GM21786 (cell line): ENCODE data around the gene WDR20.
"Not testable (repeated sequence)": the region's sequence is repeated elsewhere in the genome, so short reads cannot be mapped to it uniquely, and the experiment has no call there.

Experiments used
- ATAC-seq: cut with Tn5 transposase; IDR thresholded peaks from one replicate; pipeline ENCODE4 v1.9.1; 2021; ENCODE audit not compliant: unreplicated experiment

WDR20 gene

DNA sequence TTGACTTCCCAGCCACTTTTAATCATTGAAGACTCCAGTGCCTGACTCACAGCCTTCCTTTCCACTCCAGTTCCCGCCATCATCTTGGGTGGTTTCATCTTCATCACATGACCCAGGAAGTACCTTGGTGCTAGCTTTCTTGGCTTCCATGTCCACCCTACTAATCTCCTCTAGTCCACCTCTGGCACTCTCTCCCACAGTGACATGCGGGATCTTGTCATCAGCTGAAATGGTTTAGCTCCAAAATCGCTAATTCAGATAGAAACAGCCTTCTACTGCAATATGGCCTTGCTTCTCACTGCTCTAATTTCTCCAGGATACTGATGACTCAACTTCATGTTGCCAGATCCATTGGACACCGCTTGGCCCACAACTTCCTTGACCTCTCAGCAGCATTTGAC, 24.5 kb downstream of the WDR20 start:
- no peak for ATAC-seq

DNA sequence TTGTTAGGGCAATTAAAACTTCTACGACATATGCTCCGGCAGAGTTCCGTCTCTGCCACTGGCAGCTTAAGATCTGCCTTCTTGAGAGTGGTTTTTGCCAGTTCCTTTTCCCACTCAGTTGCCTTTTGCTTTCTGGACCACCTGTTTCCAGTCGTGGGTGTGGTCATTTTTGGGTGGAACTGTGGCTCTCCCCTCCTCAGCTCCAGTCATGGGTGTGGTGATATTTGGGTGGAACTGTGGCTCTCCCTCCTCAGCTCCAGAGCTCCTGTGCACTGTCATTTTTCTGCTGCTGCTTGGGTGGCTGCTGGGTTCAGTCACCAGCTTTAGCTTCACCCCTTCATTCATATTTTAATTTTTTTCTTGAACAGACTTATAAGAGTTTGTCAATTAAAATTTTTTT, 25.3 kb downstream of the WDR20 start:
- ATAC-seq: no peak

GRCh38 chr14:102170061-102170460, 30.4 kb downstream of the WDR20 start:
- no peak for ATAC-seq

DNA sequence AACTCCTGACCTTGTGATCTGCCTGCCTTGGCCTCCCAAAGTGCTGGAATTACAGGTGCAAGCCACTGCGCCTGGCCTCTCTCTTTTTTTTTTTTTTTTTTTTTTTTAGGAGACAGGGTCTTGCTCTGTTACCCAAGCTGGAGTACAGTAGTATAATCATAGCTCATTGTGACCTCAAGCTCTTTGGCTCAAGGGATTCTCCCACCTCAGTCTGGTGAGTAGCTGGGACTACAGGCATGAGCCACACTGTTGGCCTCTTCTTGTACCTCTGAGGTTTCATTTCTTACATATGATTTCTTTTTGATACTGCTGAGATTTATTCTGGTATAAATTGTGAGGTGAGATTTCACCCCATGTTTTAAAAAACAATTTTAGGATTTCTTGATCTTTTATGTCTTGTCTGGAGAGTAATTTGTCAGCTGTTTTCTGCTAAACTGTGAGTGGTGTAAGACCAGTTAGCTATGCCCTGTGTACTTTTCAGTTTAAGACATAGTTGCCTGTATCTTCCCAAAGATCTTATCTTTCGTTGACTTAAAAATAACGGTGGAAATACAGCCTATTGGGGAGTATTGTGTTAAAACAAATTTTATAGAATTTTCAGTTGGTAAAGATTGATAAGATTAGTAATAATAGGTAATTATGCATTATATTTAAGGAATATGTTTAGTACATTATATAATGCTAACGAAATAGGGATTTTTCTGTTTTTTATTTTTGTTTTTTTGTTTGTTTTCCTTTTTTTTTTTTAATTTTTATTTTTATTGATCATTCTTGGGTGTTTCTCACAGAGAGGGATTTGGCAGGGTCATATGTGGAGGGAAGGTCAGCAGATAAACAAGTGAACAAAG, 31.7 kb downstream of the WDR20 start:
- no peak for ATAC-seq

- not testable (repeated sequence) for ATAC-seq
Observed at GRCh38 chr14:102172021-102172272, 32.2 kb downstream of the WDR20 start.

DNA sequence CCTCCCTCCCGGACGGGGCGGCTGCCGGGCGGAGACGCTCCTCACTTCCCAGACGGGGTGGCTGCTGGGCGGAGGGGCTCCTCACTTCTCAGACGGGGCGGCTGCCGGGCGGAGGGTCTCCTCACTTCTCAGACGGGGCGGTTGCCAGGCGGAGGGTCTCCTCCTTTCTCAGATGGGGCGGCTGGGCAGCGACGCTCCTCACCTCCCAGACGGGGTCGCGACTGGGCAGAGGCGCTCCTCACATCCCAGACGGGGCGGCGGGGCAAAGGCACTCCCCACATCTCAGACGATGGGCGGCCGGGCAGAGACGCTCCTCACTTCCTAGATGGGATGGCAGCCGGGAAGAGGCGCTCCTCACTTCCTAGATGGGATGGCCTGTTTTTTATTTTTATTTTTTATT, 33.0 kb downstream of the WDR20 start:
- not testable (repeated sequence) for ATAC-seq

DNA sequence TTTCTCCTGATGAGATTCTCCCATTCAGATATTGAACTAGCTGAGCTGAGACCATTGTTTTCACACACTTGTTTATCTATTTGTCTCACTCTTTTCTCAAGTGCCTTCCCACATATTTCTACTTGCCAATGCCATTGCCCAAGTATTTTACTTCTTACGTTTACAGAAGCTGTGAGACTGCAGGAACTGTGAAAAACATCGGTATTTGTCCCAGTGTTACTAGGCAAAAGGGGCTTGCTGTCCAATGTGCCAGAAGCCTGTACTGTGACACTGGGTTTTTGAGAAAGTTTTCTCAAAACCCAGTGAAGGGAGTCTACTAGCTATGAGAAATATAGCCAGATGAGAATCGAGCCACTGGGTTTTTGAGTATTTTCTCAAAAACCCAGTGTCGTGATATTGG, 37.5 kb downstream of the WDR20 start:
- no peak for ATAC-seq

DNA sequence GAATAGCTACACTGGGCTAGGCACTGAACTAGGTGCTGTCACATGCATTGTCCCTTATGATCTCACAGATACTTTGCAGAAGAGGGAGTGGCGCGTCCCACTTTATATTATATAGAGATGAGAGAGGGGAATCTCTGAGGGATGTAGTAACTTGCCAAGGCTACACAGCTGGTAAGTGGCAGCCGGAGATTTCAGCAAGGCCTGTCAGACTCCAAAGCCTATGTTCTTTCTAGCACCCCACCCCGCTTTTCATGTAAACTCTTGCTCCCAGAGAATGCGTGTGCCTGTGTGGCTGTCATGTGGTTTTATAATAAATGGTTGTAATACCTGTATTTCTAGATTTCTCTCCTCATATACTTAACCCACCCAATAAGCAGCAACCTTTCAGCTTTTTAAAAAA, 39.1 kb downstream of the WDR20 start:
- no peak for ATAC-seq

DNA sequence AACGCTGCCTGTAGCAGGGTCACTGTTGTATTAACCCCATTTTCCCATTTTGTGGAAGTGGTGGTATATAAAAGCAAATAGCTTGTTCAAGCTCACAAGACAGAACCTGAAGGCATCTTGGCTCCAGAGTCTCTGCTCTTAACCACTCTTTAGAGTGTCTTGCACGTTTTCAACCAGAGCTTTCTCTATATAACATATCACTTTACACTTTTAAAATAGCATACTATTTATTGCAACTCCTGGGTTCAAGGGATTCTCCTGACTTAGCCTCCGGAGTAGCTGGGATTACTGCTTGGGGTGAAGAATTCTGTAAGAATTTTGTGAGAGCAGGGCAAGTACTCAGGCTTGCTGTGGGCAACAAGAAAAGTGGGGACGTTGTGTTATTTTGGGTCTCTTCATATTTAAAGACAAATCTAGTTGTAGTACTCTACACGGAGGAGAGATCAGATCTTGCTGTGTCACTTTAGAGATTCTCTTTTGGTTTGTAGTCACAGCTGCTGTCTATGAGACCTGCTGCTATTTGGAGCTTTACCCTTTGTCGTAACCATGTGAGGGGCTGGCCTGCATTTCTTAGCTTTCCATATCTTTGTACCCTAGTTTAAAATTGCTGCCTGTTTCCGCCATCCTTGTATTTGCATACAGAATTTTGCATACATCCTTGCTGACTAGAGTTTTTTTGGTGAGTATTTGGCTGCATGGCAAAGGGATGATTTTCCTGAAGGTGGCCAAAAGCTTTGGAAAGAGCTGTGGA, 40.7 kb downstream of the WDR20 start:
- ATAC-seq: no peak

DNA sequence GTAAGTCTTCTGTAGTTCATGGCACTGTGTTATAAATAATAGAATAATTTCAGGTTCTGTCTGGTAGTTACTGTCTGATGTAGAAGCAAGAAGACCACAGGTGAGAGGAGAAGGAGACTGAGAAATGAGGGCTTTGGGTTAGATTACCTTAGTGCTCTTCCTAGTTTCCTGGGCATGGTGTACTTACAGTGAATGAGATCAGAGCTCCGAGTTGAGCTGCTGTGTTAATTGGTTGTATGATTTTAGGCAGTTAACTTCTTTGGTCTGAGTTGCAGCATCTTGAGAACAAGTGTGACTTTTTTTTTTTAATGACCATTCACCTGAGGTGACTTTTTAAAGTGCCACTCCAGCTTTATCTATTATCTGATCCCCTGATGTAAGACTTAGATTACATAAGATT, 41.5 kb downstream of the WDR20 start:
- ATAC-seq: no peak

GRCh38 chr14:102182190-102182589, 42.5 kb downstream of the WDR20 start:
- ATAC-seq: no peak

GRCh38 chr14:102182936-102183619, 43.4 kb downstream of the WDR20 start:
- ATAC-seq: no peak

DNA sequence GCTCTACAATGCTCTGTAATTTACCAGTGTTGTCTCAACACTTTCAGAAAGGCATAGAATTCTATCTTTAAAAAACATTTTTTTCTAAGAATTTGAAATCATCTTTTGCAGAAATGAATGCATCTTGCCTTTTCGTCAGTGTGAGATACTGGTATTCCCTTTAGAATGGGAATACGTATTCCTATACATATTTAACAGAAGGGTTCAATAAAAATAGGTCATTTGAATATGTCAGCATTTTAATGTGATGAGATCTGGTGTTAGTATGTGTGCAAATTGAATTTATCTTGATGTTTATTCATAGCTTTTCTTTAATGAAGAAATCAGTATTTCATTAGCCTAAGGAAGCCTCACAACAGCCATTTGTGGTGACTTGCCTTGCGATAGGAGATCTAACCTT, 44.2 kb downstream of the WDR20 start:
- no peak for ATAC-seq

- no peak for ATAC-seq
Observed at GRCh38 chr14:102184316-102185035, 44.8 kb downstream of the WDR20 start.

GRCh38 chr14:102185360-102185759, 45.7 kb downstream of the WDR20 start:
- ATAC-seq: no peak

GRCh38 chr14:102187044-102187443, 47.3 kb downstream of the WDR20 start:
- no peak for ATAC-seq

DNA sequence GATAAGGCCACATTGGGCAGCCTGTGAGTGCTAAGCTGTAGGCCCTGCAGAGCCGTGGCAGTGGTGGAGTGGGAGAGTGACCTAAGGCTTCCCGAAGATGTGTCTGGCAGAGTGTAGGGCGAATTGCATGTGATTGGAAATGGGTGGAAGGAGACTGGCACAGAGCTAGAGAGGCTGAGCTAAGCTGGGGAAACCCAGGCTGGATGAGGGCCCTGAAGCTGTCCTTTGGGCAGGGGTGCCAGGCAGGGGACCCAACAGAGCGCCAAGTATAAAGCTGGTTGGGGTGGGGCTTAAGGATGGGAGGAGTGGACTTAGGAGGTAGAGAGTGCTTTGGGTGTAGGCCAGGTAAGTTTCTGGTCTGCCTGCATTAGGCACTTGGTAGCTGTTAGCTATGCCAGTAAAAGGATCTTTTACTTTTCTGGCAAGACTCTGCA, 47.9 kb downstream of the WDR20 start:
- ATAC-seq: no peak

DNA sequence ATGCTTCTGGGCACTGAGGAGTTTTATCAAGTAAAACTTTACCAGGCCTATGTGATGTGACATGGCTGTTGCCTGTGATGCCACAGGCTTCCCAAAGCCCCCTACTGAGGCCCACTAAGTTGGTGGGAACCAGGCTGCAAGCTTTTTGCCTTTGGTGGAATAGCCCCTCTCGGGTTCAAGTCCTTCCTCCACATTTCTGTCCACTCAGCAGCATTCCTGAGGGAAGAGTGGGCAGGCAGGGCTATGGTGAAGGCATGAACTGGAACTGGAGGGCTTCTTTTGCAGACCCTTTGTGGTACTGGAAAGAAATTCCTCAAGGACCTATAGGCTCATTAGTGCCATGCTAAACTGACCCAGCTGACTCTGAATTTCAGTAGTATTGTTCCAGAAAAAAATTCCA, 48.5 kb downstream of the WDR20 start:
- no peak for ATAC-seq

DNA sequence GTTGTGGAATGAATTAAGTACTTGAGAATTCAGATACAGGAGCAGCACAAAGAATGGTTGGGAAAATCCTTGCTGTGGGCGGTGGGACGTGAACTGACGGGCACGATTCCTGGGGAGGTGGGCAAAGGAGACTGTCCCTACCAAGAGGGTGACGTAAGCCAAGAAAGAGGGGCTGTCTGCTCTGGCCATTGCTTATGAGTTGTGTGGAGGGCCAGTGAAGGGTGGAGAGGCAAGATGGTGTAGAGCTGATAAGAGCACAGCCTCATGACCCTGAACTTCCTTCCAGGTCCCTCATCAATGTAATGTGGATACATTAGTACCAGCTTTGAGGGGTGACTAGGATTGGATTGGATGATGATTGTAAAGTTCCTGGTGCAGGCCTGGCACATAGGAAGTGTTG, 50.2 kb downstream of the WDR20 start:
- no peak for ATAC-seq

DNA sequence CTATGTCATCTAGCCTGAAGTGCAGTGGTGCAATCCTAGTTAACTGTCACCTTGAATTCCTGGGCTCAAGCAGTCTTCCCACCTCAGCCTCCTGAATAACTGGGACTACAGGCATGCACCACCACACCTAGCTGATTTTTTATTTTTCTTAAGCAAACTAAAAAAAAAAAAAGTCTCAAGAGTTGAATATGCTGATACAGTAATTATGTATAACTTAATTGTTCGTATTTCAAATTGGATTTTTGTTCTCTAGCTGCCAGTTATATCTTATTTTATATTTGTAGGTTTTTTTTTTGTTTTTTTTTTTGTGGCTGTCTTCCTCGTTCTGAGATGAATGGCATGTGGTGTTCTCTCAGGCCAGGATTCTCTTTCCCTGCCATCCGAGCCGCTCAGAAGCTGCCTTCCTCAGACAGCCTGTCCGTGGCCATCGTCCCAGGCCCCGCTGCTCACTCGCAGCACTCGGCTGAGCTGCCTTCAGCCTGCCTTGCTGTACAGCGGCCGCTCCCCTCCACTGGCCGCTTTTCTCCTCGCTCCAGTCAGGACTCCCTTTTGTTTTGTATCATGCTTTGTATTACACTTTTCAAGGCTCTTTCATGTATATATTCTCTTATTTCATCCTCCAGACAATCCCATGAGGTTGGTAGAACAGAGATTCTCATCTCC, 53.3 kb downstream of the WDR20 start:
- no peak for ATAC-seq

DNA sequence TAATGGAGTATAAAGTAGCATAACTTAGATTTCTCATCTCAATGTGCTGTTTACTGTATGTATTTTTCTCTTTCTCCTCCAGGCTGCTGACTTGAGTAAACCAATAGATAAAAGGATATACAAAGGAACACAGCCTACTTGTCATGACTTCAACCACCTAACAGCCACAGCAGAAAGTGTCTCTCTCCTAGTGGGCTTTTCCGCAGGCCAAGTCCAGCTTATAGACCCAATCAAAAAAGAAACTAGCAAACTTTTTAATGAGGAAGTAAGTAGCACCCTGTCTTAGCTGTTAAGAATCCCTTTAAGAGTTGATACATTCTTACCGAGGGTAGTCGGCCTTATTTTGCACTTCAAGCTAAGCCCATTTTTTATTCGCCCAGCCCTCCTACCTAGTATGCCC, 55.2 kb downstream of the WDR20 start:
- no peak for ATAC-seq
